Hepatic stellate cell (primary cell): ENCODE data around the gene ALDH1B1.
A peak's percentile ranks its signal among the peaks of the same experiment; 100 is the strongest.
"Not testable (repeated sequence)": the region's sequence is repeated elsewhere in the genome, so short reads cannot be mapped to it uniquely, and the experiment has no call there.

Experiments
- DNase-seq: peaks from one replicate; pipeline ENCODE4 v3.0.0; 2011; ENCODE audit warnings: low spot score

The ALDH1B1 gene

DNA sequence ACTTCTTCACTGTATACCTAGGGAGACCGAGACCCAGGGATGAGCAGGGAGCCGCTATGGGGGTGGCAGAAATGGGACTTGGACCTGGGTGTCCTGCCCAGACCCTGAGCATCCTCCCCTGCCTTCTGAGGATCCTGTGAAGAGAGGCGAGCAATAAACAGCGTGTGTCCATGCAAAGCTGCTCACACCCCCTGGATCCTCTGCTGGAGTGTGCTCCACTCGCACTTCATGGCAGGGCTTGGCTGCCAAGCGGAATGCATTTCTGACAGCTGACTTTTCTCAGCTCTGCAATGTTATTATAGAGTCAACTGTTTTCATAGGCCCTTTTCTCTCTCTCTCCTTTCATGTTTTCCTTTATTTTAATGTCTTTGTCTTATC lies 31.0 kb upstream of the ALDH1B1 start:
- no peak for DNase-seq

DNA sequence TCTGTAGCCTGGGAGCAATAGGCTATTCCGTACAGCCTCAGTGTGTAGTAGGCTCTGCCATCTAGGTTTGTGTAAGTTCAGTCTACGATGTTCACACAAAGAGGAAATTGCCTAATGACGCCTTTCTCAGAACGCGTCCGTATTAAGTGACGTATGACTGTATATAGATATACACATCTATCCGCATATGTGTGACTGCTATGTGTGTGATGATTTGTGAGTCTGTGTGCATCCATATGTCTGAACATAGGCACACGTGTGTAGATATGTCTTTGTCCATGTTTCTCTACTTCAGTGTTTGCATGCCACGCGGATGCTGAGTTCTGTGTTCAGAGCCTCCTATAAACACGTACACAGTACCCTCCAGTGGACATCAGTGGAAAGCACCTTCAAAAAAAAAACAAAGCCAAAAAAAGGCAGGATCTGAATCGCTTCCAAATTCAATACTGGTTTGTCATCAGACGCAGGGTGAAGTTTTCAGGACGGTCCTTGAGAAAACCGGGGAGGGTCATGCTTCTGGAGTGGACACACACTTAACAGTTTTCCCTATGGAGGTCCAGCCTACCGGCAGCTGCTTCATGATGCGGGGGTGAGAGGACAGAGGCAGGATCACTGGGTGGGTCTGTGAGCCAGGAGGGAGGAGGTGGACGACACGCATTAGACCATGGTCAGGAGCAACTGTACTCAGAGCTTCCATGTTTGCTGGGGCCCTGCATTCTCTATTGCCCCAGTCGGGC lies 29.5 kb upstream of the ALDH1B1 start:
- peak; percentile 77 for DNase-seq

DNA sequence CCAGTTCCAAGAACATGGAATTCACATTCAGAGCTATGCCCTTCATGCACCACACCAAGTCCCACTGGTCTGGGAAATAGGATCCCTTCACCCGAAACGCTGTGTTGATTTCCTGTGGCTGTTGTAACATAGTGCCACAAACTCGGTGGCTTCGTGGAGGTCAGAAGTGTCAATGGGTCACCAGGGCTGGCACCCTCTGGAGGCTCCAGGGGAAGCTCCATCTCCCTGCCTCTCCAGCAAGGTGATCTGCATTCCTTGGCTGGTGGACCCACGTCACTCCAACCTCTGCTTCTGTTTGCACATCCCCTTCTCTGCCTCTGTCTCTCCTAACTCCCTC lies 28.9 kb upstream of the ALDH1B1 start:
- DNase-seq = no peak

DNA sequence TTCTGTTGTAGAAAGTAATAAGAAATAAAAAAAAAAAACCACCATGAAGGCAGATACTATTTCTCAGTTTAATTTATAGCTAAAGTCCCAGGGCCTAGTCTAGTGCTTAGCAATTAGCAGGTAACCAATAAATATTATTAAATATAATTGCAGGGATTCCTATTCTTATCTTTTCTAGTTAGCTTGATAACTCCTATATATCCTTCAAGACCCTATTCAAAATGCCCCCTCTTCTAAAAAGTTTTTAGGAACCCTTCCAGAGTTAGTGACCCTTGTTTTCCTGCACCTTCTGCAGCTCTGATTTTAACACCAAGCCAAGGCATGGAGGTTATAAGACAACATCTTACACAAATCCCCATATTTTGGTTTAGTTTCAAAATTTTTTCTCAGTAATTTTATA lies 24.6 kb upstream of the ALDH1B1 start:
- DNase-seq = no peak

DNA sequence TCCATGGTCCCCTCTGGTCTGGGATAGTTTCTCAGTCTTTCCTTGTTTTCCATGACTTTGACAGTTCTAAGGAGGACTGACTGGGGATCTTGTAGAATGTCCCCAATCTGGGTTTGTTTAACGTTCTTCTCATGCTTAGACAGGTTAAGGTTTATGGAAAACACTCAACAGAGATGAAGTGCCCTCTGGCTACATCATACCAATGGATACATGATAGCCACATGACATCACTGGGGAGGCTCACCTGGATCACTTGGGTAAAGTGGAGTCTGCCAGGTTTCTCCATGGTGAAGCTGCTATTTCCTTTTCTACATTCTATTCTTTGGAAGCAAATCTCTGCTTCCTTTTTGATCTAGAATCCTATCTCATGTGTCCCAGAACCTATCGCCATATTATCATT lies 23.8 kb upstream of the ALDH1B1 start:
- DNase-seq = no peak

DNA sequence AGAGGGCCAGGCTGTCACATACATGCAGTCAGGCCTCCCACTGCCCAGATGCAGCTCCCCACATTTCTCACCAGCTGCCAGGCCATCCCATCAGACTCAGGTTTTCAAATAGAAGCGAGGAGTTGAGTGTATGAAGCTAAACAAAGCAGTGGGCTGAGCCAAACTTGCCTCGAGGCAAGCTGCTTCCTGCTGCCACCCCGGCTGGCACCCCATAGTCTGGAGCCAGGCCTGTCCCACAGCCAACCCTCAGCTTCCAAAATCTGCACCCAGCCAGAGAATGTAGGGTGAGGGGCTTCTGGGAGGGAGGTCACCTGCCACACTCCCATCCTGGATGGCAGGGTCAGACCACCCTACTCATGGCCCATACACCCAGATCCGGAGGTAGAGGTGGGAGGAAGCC lies 22.3 kb upstream of the ALDH1B1 start:
- no peak for DNase-seq

DNA sequence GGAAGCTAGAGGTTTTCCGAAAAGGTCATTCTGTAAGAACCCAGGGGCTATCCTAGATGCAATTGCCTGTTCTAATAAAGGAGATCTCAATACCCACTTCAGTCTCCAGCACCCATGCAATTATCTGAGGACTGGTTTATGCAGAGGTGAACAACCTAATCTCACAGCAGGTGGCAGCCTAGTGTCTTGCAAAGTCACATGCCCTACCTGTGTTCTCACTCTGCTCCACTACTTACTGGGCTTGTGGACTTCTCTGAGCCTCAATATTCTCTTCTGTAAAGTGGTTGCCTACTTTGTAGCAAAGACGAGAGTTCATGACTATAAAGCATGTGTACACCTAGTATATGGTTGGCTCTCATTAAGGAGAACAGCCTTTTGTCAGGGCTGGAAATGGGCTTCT lies 21.0 kb upstream of the ALDH1B1 start:
- no peak for DNase-seq

DNA sequence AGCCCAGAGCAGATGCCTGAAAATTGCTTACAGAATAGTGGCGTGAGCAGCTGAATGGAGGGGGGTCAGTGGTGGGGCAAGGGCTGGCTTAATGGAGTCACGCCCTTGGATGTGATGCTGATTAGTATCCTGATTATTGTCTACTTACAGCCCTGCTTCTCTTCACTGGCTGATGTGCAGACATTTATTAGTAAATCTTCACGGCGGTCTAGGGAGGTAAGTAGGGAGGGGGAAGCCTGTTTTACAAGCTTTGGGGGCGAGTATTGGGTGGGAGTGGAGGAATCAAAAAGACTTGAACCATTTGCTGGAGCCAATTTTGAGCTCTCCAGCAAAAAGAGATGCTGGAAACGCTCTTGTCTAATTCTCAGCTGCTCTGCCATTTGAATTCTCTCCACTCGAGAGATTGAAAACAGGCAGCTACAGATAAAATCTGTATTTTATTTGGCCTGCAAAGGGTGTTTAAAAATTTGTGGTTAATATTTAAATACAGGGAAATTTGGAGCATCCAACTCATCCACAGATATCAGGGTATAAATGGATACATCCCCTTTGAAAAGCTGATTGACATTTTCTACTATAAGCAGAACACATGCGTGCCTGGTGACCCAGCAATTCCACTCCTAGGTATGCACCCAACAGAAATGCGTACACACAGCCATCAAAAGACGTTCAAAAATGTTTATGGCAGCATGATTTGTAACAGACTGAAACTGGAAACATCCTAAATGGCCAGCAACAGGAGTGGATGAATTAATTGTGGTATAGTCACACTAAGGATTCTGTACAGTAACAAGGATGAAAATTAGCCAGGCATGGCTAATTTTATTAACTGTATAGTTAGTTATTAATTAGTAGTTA lies 19.5 kb upstream of the ALDH1B1 start:
- DNase-seq = no peak

DNA sequence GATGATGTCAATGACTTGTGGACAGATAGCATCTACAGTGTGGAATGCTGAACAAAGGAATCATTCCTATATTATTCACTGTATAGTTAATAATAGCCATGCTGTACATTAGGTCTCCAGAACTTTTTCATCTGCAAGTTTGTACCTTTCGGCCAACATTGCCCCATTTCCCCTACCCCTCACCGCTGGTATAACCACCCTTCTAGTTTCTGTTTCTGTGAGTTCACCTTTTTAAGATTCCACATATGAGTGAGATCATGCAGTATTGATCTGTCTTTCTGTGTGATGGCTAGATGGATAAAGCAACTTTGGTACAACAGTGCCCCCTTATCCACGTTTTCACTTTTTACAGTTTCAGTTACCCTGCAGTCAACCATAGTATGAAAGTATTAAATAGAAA lies 18.8 kb upstream of the ALDH1B1 start:
- no peak for DNase-seq

DNA sequence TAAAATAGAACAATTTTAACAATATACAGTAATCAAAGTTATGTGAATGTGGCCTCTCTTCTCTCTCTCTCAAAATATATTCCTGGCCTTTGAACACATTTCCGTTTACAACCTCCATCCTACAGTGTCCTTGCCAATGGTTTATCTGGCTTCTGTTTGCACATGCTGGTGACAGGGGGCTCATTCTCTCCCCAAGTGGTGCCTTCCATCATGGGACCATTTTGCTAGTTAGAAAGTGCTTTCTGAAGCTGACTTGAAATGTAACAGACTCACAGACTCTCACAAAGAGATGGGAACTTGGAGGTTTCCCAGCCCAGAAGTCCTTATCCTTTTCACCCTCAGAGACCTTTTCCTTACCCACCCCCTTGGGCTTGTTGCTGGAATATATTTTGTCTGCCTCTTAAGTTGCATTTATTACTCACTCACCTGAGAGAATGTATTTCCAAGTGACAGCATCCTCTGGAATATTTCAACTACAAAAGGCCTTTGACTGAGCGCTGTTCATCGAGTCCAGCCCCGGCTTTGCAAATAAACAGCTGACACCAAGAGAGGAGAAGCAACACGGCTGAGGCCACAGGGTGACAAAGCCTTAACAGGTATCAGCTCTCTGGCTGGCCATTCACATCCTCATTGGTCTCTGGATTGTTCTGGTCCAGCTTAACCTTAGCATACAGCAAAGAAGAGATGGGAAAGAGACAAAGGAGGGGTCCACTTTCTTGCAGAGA lies 17.5 kb upstream of the ALDH1B1 start:
- no peak for DNase-seq

DNA sequence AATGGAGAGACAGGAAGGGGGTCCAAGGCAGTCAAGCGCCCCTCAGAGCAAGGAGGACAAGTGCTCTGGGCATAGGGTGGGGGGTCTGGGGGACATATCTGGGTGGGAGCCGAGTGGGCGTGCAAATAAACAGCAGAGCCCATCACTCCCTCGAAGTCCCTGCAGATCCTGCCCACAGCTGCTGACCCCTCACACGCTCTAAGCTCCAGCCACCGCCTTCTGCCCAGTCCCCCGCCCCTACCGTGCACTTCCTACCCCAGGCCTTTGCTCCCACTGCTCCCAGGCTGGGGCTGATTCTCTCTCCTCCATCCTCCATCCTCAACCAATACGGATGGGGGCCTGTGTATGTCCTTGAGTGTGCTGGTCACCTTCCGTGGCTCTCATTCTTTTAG lies 16.9 kb upstream of the ALDH1B1 start:
- no peak for DNase-seq

DNA sequence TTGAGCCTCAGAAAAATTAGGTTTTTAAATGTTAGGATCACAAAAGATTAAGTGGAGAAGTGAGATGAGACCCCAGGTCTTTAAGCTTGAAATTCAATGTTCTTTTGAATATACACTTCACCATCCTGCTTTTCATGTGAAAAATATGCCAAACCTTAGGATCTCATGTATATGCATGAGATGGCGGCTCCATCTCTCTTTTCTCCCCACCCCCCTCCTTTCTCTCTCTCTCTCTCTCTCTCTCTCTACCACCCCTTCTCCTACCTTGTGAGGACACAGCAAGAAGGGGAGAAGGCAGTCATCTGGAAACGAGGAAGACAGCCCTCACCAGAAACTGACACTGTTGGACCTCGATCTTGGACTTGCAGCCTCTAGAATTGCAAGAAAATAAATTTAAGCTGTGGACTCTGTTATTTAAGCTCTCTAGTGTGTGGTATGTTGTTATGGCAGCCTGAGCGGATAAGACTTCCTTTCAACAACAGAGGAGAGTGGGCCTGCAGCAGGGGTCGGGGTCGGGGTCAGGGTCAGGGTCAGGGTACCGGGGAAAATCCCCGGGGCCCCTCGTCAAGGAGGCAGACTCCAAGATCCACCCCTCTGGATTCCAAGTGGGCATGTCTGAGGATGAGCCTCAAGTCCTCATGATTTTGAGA lies 16.4 kb upstream of the ALDH1B1 start:
- no peak for DNase-seq

DNA sequence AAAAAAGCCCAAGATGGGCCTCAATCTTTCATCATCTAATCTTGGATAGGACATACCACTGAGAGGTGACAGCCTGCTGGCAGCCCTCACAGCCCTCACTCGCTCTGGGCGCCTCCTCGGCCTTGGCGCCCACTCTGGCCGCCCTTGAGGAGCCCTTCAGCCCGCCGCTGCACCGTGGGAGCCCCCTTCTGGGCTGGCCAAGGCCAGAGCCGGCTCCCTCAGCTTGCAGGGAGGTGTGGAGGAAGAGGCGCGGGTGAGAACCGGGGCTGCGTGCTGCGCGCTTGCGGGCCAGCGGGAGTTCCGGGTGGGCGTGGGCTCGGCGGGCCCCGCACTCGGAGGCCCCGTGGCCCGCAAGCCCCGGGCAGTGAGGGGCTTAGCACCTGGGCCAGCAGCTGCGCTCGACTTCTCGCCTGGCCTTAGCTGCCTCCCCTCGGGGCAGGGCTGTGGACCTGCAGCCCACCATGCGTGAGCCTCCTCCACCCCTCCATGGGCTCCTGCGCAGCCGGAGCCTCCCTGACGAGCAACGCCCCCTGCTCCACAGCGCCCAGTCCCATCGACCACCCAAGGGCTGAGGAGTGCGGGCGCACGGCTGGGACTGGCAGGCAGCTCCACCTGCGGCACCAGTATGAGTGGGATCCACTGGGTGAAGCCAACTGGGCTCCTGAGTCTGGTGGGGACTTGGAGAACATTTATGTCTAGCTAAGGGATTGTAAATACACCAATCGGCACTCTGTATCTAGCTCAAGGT lies 15.0 kb upstream of the ALDH1B1 start:
- DNase-seq = not testable (repeated sequence)

DNA sequence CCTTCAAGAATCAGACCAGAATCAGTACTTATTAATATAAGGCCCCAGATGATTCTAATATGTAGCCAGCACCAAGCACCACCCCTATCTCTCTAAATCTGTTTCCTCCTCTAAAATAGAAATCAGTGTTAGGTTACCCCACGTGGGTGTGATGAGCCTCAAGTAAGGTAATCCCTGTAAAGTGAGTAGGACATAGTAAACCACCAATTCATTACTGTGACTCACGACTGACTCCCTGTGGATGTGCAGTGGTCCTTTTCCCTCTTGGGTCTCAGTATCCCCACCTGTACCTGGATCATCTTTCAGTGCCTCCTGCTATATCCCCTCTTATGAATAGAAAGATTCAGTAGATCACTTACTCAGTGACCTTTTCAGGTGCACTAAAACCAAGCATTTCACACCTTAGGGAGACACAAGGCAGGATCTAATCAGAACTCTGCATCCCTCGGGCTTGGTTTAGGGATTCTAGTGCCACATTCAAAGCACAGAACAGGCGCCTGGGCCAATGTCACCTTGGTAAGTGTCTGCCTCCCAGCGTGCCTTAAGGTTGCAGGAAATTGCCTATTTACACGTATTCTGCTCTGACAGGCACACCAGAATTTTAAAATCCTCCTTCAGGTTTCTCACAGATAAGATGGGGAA lies 12.2 kb upstream of the ALDH1B1 start:
- no peak for DNase-seq

DNA sequence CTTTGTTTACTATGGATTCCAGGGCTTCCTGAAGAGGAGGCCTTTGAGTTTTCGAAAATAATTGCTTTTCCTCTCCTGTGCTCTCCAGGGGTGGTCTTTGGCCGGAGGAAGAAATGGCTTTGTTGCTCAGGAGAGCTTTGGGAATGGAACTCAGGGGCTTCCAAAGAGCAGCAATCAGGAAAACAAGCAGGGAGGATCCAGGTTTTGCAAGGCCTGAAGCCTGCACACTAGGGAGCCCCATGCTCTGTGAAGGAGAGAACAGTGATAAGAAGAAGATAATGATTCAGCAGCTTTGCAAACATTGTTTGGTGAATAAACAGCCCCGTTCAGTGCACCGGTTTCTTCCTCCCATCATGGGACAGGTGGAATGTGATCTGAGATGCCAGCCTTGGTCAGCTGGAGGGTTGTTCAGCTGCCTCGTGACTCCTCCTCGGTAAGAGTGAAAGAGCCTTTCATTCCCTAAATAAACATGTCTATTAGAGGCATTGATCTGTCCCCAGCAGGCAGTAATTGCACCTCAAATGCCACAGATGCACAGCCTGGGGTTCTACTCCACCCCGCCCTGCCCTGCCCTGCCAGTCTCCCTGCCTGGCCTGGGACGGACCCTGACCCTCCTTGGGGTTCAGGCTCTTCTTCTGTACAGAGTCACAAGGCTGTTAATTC lies 11.5 kb upstream of the ALDH1B1 start:
- DNase-seq = no peak

DNA sequence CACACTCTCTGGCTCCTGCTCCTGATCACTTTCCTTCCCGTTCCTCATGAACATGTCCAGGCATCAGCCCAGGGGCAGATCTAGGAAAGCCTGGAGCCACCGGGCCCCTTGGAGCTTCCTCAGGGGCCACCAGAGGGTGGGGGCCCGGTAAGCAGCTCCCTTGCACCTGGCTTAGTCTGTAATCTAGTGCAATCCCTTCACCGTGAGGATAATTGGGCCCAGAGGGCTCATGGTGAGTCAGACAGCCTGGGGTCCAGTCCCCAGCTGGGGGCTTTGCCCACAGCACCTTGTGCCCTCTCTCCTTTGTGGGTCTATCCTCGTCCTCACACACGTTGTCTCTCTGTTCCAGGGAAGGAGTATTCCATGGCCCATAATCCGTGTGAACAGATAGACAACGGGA lies 10.4 kb upstream of the ALDH1B1 start:
- no peak for DNase-seq

DNA sequence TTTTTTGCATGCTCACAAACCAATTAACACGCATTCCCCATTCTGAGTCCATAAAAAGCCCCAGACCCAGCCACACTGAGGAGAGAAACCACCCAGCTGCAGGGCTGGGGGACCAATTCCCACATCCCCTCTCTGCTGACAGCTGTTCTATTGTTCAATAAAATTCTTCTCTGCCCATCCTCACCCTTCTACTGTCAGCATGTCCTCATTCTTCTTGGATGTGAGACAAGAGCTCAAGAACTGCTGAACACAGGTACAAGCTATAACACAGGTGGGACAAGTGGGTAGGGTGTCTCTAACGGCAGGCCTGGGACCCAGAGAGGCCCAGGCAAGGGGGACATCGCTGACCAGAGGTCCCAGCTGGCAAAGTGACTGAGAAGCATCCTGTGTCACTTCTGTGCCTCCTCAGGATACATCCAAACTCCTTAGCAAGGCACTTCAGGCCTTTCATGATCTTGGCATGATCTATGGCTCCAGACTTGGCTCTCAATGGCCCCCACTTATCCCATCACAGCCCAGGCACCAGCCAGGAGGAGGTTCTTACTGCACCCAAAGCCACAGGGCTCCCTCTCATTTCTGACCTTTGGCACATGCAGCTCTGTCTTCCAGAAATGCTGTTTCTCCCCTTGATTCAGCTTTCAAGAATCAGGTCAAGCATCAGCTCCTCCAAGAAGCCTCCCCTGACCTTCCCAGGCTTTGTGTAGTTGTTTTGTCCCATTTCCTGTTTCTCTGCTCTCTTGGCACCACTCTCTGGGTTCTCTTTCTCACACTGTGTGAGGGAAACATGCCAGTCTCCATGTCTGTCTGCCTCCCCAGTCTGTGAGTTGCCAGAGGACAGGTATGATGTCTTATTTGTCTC lies 7.3 kb upstream of the ALDH1B1 start:
- DNase-seq = no peak

DNA sequence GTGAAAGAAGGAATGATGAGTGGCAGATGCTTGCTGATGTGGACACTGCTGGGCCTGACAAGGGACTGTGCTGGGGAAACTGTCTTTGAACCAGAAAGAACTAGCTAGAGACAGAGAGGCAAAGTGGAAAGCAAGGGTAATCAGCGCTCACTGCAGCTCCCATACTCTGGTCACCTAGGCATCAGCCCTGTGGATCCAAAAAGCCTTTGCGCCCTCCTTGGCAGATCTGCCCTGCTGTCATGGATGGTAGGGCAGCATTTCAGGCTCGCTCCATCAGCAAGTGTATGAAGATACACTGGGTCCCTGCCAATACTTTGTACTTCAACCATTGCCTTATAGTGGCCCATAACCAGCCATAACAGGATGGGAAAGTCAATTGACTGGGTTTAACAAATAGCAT lies 6.6 kb upstream of the ALDH1B1 start:
- DNase-seq = no peak

DNA sequence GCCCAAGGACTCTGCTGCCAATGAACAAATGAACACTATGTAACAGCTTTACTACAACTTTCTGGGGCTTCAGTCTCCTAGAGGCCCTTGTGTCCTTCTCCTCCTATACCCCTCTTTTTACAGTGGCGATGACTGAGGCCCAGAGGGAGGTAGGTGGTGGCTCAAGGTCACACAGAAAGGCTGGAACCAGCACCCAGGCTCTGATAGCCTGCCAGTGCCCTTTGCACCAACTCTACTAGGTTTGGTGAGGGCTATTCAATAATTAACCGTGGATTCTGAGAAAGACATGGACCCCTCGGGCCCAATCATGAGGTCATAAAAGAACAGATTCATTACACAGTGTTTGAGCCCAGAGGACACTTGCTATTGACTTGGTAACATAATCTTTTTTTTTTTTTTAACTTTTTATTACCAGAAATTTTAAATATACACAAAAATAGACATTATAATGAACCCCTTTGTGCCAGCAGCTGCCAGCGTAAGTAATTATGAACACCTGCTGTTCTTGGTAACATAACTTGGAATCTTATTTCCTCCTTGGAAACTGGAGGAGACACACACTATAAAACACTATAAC lies 6.1 kb upstream of the ALDH1B1 start:
- DNase-seq = no peak

DNA sequence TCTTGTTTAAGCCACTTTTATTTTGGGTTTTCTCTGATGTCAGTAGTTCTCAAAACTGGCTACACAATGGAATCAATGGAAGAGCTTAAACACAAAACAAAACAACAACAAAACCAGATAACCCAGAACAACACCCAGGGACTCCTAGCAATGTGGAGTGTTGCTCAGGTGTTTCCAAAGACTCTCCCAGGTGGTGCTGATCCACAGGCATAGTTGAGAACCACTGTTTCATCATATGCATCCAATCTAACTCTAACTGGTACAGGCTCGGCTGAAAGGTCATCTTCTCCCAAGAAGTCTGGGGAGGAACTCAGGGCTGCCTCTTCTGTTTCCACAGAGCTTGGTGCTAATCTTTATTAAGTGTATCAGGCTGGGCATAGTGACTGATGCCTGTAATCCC lies 5.4 kb upstream of the ALDH1B1 start:
- DNase-seq = no peak
